Stomach (tissue), 4 donors: Measurements from ENCODE around the gene PLCG2.

Source experiments
- CTCF ChIP-seq, 7 experiments: fragments of 450-650 bp in 4 of 7; fragments of 200-600 bp in 3 of 7; sonication (generic) in 3 of 7; IDR thresholded peaks; one replicate each; pipeline ENCODE4 v1.5.1; 2016 to 2019; ENCODE audit warnings: antibody characterized with exemption in 7 of 7, control low read depth in 2 of 7, mild to moderate bottlenecking in 1 of 7
- EP300 ChIP-seq: sonication (generic); formaldehyde crosslinking; IDR thresholded peaks from one replicate; pipeline ENCODE4 v1.6.1; 2017; ENCODE audit warnings: antibody characterized with exemption
- POLR2A ChIP-seq, 4 donors: fragments of 450-650 bp; IDR thresholded peaks; one replicate each; pipeline ENCODE4 v1.6.1; 2016; ENCODE audit warnings: antibody characterized with exemption in 4 of 4, control low read depth in 2 of 4, mild to moderate bottlenecking in 1 of 4, moderate library complexity in 1 of 4
- POLR2AphosphoS5 ChIP-seq, 3 donors: sonication (generic); formaldehyde crosslinking; IDR thresholded peaks; one replicate each; pipeline ENCODE4 v1.6.1; 2016; ENCODE audit warnings: antibody characterized with exemption in 3 of 3

GRCh38 chr16:81744911-81745310 is 34.2 kb upstream of the PLCG2 start:
- TF ChIP-seq POLR2A (IDR thresholded peaks at IDR 0.05): no peak
- no peak for TF ChIP-seq CTCF (IDR thresholded peaks at IDR 0.05)
- TF ChIP-seq POLR2AphosphoS5 (IDR thresholded peaks at IDR 0.05): no peak
- no peak for TF ChIP-seq EP300
